Measurements from ENCODE around the gene KLF6. TPM values are rescaled to one million over a fixed set of nuclear protein-coding genes. Genes with fewer than 3 reads are reported as not detected.

KLF6 gene
- total RNA-seq, 1 donor from 2014 or later = 144 TPM

DNA sequence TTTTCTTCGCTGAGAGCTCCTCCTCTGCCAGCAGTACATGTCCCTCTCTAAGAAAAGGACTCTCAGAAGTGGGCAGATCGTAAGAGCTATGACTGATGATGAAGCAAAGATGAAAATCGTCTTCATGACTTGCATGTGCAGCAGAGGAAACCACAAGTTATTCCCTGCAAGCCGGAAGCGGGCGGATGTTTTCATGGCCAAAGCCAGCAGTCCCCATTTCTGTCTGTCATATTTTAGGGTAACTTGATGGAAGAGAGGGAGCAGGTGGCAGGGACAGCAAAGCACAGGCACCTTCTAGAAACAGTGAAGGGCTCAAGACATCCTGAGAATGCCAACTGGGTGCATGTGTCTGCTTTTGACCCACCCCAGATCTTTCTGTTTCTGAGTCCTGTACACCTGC, 19.9 kb downstream of the KLF6 start:
- no peaks in the 10 kb centered on the region for H3K9me3 ChIP-seq
- no peaks in the 10 kb centered on the region for H3K27me3 ChIP-seq
- H3K4me1 ChIP-seq = peaks cover 2 to 6% of the 10 kb centered on the region in 2 donors
- DNase-seq (ENCODE audit: low spot score in 2 of 2) = peak in 1 of 2 donors; percentile 61
- no peaks in the 10 kb centered on the region for H3K36me3 ChIP-seq
- TF ChIP-seq, protein P1, sequence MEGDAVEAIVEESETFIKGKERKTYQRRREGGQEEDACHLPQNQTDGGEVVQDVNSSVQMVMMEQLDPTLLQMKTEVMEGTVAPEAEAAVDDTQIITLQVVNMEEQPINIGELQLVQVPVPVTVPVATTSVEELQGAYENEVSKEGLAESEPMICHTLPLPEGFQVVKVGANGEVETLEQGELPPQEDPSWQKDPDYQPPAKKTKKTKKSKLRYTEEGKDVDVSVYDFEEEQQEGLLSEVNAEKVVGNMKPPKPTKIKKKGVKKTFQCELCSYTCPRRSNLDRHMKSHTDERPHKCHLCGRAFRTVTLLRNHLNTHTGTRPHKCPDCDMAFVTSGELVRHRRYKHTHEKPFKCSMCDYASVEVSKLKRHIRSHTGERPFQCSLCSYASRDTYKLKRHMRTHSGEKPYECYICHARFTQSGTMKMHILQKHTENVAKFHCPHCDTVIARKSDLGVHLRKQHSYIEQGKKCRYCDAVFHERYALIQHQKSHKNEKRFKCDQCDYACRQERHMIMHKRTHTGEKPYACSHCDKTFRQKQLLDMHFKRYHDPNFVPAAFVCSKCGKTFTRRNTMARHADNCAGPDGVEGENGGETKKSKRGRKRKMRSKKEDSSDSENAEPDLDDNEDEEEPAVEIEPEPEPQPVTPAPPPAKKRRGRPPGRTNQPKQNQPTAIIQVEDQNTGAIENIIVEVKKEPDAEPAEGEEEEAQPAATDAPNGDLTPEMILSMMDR (IDR thresholded peaks at IDR 0.05) = no peak
- H3K4me3 ChIP-seq = no peak overlapping the region
- intact Hi-C loops (cut with DNase I) = no loop called here
- no peak overlapping the region for H3K27ac ChIP-seq

DNA sequence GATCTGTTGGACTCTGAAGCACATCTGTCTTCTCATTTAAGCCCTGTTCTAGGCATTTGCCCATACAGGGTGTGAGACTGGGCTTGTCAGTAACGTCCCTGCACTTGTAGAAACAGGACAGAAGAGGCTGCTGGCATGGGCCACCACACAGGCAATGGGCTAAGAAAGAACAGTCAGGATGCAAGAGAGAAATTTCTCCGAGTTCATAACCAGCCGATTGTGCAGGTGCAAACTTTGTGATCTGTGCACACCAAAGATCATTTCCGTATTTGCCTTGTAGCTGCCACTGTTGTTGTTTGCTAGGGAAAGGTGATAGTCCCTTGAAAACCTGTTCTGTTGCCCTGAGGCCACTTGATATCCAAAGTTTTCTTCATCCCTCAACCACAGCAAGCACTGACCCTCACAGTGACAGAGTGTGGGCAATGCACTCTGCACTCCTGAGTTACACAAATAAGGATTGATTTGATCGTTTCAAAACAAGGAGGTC, 20.3 kb downstream of the KLF6 start:
- no peaks in the 10 kb centered on the region for H3K27me3 ChIP-seq
- no peaks in the 10 kb centered on the region for H3K36me3 ChIP-seq
- no peak overlapping the region for H3K27ac ChIP-seq
- H3K4me1 ChIP-seq = peaks cover 2 to 6% of the 10 kb centered on the region in 2 donors
- no peak overlapping the region for H3K4me3 ChIP-seq
- intact Hi-C loops (cut with DNase I) = no loop called here
- no peaks in the 10 kb centered on the region for H3K9me3 ChIP-seq
- TF ChIP-seq, protein P1 (IDR thresholded peaks at IDR 0.05) = no peak
- DNase-seq (ENCODE audit: low spot score in 2 of 2) = no peak

DNA sequence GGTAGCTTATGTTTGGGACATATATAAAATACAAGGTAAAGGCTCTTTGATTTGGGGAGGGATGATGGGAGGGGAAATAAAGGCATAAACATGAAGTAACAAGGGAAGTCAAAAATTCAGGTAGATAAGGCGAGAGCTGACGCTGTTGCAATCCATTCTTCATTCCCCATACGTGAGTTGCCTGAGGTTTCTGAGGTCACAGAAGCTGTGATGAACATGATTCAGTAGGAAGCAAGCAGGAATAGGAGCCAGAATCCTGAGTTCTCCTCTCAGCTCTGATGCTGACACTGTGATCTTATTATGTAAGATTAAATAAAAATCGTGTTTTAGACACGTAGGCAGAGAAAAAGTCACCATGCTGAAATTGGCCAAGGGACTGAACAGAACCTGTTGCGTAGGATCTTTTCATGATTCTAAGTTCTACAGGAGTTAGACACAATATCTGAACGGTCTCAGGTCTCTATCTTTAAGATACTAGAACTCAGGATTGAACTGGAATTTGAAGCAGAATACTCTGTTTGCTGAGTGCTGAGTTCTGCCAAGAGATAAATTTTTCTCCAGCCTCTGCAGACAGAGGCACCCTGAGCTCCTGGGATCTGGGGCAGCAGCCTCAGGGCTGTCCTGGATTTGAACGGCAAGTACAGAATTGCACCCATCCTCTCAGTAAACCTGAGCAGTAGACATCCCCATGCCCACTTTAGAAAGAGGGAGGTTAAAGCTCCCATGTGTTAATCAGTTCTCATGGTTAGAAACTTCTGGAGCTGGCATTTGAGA, 21.0 kb downstream of the KLF6 start:
- peak in 1 of 2 donors; percentile 13 for DNase-seq (ENCODE audit: low spot score in 2 of 2)
- Histone ChIP-seq H3K27me3 (no peaks in the 10 kb centered on the region), H3K4me1 (peaks cover 2 to 6% of the 10 kb centered on the region in 2 donors), H3K4me3 (no peak overlapping the region), H3K9me3 (no peaks in the 10 kb centered on the region), H3K36me3 (no peaks in the 10 kb centered on the region), H3K27ac (no peak overlapping the region)
- TF ChIP-seq, protein P1 (IDR thresholded peaks at IDR 0.05) = no peak
- intact Hi-C loops (cut with DNase I) = no loop called here

DNA sequence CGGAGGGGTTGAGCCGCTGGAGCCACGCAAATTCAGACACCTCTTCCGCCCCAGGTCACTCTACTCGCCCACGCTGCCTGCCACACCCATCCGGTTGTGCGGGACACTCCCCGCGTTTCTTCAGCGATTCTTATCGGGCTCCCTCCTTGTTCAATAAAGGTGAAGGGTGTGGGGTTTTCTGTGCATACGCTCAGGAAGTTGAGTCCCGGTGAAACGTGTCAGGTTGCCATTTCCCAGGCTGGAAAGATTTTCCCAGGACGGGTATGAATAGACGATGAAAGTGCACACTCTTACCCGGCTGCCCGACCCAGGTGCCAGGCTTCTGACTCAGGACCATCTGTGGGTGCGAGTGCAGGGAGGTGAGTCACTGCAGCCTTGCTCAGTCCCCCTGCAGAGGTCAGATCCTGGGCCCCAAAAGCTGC, 22.0 kb downstream of the KLF6 start:
- H3K27ac ChIP-seq = no peak overlapping the region
- H3K27me3 ChIP-seq = no peaks in the 10 kb centered on the region
- H3K36me3 ChIP-seq = no peaks in the 10 kb centered on the region
- intact Hi-C loops (cut with DNase I) = no loop called here
- DNase-seq (ENCODE audit: low spot score in 2 of 2) = peak in 1 of 2 donors; percentile 51
- no peak overlapping the region for H3K4me3 ChIP-seq
- no peaks in the 10 kb centered on the region for H3K9me3 ChIP-seq
- H3K4me1 ChIP-seq = peaks cover 2 to 6% of the 10 kb centered on the region in 2 donors
- TF ChIP-seq, protein P1 (IDR thresholded peaks at IDR 0.05) = no peak

DNA sequence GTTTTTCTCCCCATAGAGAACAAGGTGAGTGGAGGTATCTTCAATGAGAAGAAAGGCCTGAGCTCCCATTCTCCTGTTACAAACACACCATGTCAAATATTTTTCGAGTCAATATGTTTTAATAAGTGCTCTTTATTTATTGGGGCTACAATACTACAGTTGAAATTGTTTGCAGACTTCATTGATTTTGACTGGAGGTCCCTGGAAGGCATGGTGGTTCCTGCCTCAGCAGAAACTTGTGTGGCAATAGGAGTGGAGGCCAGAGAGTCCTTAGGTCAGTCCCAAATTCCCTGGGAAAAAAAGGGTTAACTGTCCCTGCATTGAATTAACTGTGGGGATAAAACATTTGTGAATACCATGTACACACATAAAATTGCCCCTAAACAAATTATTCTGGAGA, 22.7 kb downstream of the KLF6 start:
- intact Hi-C loops (cut with DNase I) = no loop called here
- Histone ChIP-seq H3K4me3 (no peak overlapping the region), H3K4me1 (peaks cover 2 to 6% of the 10 kb centered on the region in 2 donors), H3K36me3 (no peaks in the 10 kb centered on the region), H3K27me3 (no peaks in the 10 kb centered on the region), H3K27ac (no peak overlapping the region), H3K9me3 (no peaks in the 10 kb centered on the region)
- TF ChIP-seq, protein P1 (IDR thresholded peaks at IDR 0.05) = no peak
- DNase-seq (ENCODE audit: low spot score in 2 of 2) = no peak

Measured in ascending aorta (tissue), 2 donors.